Activated CD4-positive, CD25-positive, alpha-beta regulatory T cell treated with anti-CD3 and anti-CD28 coated beads, Interleukin-2, amount 50 U/mL, for 16 hours (primary cell): ENCODE measurements around the gene CES5A.
"Not testable (repeated sequence)": the region's sequence is repeated elsewhere in the genome, so short reads cannot be mapped to it uniquely, and the experiment has no call there.

Experiments used
- DNase-seq: peaks from one replicate; pipeline ENCODE4 v3.0.0-alpha.2; 2020; ENCODE audit warnings: low read depth, low spot score

Gene CES5A

DNA sequence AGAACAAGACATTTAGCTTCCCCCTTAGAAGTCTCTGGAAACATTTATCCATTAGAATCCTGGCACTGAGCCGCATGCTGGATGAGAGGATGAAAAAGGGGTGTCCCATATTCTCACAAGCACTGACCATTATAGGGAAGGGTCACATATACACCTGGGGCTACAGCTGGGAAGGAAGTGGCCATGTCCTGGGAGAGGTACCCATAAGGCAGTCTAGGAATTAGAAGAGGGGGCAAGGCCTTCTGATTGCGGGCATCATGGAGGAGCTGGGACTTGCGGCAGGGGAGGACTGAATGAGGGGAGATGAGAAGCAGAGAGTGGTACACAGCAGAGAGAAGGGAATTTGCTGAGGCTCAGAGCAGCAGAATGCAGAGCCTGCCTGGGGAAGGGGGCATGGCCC lies 45.9 kb downstream of the CES5A start:
- DNase-seq: not testable (repeated sequence)

DNA sequence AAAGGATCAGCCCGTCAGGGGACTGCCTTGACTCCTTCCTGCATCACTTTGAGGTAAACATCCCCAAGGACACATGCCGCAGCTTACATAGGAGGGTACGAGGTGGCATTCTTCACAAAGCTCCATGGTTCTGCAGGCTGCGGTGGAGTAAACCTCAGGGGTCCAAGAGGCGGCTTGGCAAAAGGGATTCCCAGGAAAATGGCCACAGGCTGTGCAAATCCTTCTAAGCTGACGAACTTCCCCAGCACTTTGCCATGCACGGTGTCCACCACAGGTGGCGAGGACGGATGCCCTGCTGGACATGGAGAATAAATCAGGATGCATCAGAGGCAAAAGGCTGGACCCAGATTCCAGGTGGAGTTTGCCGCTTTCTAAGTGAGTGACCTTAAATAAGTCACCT lies 46.5 kb downstream of the CES5A start:
- DNase-seq: no peak

DNA sequence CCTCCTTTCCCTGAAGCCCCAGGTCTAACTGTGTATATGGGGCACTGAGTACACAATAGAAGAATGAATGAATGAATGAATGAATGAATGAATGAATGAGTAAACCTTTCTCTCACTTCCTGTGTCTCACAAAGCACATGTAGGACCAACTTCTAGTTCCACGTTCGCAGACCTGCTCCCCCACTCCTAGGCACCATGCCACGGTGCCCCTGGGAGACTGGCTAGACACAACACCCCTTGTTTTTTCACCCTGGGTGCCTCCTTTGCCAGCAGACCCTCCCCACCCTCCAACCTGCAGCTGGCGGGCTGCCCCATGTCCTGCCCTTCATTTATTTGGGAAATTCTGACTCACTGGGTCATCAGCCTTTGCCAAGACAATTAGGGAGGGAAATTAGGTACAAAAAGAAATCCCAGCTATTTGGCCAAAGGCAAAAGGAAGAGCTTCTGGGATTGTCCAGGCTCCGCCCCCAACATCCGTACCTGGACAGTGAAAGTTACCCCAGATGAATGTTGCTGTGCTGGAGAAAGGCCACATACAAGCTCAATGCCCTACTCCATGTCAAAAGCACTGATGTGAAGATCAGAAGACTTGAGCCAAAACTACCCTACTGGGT lies 50.0 kb downstream of the CES5A start:
- no peak for DNase-seq

DNA sequence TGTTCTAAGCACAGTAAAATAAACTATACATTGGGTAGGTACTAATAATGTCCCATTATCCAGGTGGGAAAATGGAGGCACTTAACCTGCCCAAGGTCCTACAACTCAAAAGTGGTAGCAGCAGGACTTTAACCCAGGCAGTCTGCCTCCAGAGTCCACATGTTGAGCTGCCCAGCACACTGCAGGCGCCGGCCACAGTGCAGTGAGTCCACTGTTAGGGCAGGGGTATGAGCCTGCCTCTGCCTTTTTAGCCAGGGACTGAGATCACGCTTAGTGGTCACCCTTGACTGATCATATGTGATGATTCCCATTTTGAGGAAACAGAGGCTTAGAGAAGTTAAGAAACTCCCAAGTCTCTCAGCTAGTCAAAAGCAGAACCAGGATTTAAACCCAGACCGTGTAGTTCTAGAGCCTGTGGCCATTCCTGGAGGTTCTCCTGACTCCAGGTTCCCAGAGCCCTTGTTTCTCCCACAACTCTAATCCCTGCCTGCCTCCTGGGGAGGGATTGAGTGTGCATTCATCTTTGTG lies 50.6 kb downstream of the CES5A start:
- no peak for DNase-seq

DNA sequence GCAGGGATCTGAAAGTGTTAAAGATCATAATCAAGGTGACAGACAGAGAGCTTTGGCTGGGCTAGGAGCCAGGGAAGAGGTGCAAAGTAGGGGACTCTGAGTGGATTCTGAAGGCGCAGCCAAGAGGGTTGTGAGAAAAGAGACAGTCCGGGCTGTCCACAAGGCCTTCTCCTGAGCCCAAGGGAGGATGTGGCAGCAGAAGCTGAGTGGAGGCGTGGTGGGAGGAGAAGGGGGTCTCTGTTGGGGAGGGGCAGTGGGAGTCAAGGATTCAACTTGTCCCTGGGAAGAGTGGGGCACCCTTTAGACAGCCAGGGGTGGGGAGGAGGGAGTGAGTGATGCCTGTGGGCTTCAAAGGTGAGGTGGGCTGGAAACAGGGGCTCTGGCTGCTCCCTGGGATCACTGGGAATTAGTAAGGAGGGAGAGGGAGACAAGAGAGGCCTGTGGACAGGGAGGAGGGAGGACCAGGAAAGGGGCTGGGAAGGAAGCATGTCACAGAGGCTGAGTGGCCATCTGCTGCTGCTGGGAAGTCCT lies 52.8 kb downstream of the CES5A start:
- DNase-seq: no peak

DNA sequence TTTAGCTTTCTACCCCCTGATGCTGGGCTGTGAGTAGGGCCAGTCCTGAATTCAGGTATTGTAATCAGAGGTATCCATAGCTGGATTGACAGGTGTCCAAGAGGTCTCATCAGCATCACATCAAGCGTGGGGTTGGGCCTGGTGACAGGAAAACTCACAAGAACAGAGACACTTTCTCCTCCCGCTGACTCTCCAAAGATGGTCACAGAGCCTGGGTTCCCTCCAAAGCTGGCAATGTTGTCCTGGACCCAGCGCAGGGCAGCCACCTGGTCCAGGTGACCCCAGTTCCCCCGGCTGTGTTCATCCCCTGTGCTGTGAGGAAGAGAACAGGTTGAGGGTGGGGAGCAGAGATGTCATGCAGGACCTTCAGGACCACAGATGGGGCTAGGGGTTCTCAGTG lies 54.0 kb downstream of the CES5A start:
- DNase-seq: no peak

DNA sequence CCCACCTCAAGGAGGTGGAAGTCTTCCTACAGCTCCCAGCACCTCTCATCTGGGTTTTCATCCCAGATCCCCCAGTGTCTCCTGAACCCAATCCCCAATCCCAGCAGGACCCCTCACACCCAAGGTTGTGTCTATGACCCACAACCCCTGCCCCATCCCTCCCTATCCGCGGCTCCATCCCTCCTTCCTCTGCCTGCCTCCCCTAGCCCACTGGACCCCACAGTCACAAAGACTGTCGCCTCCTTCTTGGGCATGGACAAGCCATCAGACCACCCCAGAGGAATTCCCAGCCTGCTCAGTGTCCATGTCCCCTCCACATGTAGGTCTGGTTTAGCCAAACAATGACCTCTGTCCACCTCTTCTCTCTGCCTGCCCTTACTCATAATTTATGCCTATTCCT lies 54.6 kb downstream of the CES5A start:
- DNase-seq: no peak

DNA sequence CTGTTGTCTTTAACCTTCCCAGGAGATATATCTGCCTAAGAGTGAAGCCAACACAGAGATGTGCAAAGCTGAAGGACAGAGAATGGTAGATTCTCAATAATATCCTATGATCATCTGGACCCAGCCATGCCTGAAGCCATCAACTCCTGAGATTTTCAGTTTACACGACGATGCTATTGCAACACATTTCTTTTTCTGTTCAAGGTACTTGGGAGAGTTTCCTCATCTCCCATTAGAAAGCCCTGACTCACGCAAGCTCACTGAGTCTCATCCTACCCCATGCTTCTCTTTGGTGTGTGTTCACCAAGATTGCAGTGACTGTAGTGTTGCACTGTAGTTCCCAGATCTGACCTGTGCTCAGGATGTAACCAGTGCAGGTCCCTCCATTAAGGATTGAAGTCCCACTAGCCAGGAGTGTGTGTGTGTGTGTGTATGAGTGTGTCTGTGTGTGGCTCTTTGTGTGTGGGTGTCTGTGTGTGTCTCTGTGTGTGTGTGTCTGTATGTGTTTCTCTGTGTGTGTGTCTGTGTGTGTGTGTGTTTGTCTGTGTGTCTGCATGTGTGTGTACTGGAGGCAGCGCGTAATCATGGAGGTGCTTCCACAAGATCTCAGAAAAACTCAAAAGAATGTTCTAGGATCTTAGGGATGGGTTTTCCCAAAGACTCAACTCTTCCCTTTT lies 57.8 kb downstream of the CES5A start:
- no peak for DNase-seq

DNA sequence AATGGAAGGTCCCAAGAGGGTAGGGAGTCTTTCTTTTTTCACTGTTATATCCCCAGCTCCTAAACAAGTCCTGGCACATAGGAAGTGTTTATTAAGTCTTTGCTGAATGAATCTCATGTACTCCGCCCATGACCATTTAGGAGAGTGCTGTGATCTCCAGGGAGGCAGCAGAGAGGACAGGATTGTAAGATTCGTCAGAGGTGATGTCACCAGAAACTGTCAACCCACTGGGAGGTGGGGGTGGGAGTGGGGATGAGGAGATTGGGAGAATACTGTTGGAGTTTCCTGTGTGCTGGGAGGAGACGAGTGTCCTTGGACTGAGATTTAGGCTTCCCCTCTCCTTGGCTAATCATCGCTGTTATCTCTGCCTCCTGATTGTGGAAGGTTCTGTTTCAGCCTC lies 59.0 kb downstream of the CES5A start:
- DNase-seq: not testable (repeated sequence)

DNA sequence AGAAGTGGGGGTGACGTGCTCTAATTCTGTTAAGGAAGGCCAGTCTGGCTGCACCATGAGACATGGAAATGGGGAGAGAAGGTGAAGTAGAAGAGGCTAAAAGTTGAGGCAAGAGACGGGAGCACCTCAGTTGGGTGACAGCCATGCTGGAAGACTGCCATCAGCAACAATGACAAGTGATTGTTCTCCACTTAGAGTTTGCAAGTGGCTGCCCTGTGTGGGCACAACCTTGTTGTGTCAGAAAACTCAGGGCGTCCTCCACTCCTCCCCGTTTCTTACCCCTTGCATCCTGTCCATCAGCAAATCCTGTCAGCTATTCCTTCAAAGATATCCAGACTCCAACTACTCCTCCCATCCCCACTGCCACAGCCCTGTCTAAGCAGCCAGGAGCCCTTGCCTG lies 59.9 kb downstream of the CES5A start:
- no peak for DNase-seq

DNA sequence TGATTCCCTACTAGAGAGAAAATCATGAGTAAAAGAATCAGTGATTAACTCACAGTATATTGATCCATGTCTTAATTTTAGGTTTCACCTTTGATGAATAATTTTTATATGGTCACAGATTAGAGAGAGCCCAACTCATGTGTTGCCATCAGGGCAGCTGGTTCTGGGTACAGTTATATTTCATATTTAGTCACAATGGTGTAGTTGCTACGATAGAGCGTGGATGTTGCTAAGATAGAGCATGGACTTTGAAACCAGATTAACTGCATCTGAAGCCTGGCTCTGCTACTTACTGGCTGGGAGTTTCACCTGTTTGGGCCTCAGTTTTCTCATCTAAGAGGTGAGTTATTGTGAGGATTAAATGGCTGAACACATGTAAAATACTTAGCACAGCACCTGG lies 61.0 kb downstream of the CES5A start:
- DNase-seq: not testable (repeated sequence)

DNA sequence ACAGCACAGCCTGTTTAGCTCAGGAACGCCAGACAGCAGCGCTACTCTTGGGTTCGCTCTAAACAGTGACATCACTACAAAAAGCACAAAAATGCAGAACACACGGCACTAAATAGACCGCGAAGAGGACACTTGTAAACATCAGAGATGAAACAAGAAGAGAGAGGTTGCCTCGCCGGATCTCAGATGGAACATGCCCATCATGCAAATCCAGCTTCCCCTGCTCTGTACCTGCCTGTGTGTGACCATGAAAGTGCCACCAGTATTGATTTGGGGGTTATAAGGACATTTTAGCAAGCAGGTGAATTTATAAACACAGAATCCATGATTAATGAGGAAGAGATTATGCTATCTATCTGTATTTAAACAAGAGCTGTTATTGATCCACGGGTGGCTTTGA lies 61.4 kb downstream of the CES5A start:
- DNase-seq: not testable (repeated sequence)

DNA sequence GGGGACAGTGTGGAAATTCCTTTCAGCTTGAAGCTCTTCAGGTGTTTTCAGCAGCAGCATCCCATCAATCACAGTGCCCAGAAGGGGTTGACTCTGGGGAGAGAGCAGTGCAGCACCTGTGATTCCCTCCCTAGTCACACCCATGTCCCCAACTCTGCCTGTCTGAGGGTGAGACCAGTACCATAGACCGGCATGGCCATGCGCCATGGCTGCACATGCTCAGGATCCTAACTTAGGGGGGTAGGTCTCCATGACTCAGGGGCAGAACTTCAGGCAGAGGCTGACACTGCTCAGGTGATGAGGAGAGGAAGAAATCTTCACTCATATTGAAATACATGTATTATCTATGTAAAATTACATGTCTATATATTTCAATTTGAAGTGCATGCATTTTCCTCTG lies 62.2 kb downstream of the CES5A start:
- DNase-seq: no peak

DNA sequence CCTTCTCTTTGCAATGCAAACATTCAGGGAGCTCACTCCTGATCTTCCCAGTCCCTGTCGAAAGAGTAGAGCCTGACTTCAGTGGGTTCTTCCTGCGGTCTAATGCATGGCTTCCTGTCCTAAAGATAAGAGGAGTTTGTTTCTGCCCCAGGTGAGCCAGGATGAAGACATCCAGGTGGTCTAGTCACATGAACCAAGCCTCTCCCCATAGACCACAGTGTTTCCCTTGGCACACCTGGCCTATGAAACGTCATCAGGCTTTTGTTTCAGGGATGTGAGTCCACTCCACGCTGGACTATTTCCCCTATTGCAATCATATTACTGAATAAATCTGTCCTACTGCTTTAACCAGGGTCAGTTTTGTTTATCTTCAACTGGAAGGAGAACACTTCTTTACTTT lies 63.4 kb downstream of the CES5A start:
- DNase-seq: no peak

DNA sequence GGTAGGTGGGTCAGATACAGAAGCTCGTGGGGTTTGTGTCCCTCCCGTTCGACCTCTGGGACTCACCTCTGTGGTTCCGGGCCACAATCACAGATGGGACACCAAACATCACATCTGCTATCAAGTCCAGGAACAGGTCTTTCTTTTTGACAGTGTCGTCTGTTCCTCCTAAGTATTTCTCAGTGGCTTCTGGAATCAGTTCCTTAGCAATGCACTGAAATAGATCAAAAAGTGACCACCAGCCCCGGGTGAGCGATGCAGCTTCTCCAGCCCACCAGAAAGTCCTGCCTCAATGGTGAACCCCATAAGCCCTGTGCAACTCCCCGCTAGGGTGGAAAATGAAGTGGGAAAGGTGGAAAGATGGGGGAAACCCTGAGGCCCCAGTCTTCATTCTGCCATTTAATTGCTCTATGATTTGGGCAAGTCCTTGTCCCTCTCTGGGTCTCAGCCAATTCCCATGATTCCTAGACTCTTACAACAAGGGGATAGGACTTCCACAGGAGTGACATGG lies 64.7 kb downstream of the CES5A start:
- DNase-seq: no peak

DNA sequence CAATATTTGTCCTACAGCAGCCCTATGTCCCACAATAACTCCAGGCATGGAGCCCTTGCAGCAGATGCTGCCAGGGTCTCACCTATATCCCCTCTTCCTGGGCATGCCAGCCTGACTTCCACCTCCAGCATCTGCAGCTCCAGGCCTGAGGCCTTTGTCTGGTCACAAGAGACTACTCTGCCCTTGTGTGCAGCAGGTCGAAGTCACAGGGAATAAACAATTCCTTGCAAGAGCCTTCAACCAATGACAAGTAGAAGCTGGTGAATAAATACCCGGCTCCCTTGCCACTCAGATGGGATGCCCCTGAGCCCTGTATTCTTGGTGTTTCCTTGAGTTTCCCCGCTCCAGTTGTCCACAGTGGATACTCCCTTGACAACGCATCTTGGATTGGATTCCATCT lies 65.3 kb downstream of the CES5A start:
- DNase-seq: no peak

DNA sequence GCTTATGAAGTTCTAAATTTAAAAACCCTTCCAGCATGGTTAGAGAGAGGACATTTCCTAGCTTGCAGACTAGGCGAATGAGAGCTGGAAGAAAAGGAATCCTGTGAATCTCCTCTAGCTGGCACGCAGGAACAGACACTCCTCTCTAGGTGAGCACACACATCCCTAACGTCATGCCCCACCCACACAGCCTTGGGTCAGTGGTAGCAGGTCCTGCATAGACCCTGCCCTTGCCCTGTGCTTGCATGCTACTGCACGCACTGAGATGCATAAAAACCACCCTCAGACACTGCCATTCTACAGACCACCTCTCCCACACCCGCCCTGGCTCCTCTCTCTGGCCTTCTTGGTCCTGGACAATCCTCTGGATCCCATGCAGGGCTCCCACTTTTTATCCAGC lies 65.8 kb downstream of the CES5A start:
- no peak for DNase-seq

DNA sequence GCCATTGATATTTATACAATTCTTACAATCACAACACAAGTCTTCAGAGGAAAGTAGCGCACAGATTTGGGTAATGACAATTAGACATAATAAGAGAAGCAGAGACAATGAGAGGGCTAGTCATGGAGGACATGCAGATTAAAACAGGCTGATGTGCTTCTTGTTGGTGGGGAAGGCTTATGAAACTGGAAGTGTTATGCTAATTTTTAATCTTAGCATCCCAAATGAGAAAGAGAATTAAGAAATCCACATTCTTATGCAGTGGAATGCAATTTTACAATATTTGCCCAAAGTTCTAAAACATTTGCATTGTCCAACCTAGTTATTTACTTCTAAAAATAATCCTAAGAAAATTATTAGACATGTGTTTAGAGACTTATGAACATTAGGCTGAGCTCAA lies 66.9 kb downstream of the CES5A start:
- not testable (repeated sequence) for DNase-seq

DNA sequence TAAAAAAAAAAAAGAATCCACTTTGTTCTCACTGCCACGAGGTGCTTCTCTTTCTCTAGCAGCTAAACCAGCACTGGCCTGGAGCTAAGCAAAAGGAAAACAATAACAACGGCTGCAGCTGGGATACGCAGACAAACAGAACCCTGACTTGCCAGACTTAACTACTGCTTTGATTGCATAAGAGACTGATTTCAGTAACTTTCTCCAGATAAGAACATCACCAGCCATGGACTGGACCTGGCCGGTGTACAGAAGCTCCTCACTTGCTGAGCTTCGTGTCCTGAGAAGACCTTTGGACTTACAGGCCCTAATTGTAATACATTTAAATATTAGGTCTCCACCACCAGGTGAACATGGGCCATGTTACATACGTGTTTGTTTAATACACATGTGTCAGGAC lies 70.1 kb downstream of the CES5A start:
- DNase-seq: not testable (repeated sequence)

DNA sequence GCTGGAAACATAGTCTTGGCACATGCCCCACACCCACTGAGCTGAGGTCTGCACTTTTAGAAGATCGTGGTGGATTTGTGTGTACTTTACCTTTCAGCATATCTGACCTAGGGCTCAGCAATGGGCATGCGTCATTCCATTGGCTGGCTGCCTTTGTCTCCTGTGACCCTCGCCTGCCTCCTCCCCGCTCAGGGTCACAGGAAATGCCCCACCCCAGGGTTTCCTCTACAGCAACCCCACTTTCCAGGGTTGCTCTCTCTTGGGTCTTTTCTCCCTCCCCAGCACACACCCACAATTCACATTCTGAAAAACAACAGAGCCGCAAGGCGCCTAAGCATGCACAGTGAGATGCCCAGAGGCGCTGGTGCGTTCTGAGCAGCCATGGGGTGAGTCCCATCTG lies 71.5 kb downstream of the CES5A start:
- DNase-seq: not testable (repeated sequence)
